Stimulated activated CD8-positive, alpha-beta memory T cell treated with anti-CD3 and anti-CD28 coated beads, Interleukin-7, amount 100 ng/mL, for 1 hour (primary cell): ENCODE measurements around the gene DAGLA.

ENCODE experiments used
- DNase-seq, 2 donors: peaks; one replicate each; pipeline ENCODE4 v3.0.0-alpha.2; 2020; ENCODE audit warnings: low read depth in 2 of 2

DAGLA gene

DNA sequence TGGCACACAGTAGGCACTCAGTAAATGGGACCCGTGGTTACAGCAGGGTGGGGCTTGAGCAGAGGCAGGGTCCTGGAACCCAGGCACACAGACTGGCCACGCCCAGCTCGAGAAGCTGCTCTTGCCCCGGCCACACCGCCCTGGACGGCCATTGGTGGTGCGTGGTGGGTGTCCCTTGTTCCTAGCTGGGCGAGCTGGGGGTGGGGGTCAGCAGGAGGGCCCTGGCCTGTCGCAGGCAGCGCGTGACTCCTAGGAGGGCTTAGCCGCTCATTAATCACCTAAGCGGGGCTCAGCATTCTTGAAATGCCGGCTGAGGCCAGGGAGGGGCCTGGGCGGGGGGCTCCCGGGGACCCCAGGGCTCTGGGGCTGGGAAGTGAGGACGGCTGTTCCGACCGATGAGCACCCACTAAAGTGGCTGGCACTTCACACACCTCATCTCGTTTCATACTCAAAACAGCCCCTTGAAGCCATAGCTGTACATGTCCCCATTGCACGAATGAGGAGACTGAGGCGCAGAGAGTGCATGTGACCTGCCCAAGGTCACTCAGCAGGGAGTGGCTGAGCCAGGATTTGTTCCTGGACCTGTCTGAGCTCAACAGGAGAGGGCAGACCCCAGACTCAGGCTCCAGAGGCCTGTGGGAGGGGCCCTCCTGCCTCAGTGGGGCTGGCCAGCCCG lies 83.9 kb downstream of the DAGLA start:
- no peak for DNase-seq

GRCh38 chr11:61764606-61765260 lies 84.5 kb downstream of the DAGLA start:
- no peak for DNase-seq

- DNase-seq: no peak
Observed at GRCh38 chr11:61765550-61766253, 85.5 kb downstream of the DAGLA start.

GRCh38 chr11:61766353-61766841 lies 86.2 kb downstream of the DAGLA start:
- no peak for DNase-seq

DNA sequence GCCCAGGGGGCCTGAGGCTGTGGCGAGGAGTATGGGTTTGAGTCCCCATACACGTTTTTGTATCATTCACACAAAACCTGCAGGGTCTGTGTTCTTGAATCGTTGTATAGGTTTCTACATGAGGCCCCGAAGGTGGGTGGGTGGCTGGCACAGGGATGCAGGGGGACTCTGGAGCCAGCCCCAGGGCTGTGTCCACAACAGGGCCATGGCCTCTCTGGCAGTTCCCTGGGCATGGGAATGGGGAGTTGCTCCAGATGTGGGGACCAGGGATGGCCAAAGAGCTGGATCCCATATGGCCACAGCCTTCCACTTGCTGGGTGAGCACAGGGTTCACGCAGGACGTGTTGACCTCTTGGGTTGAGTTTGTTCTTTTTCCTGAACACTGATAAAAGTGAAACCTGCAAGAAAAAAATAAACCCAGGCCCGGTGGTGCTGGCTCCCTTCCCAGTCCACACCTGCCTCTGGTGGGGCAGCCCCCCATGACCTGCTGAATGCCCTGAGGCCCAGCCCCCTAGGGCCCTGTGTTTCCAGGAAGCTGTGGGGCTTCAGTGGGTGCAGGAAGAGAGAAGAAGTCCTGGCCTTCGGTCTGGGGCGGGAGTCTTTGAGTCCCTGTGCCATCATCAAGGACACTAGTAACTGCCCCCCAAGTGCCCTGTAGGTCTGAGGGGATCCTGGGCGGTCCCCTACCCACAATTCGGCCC lies 88.3 kb downstream of the DAGLA start:
- no peak for DNase-seq

GRCh38 chr11:61769169-61769920 lies 89.2 kb downstream of the DAGLA start:
- DNase-seq: no peak

DNA sequence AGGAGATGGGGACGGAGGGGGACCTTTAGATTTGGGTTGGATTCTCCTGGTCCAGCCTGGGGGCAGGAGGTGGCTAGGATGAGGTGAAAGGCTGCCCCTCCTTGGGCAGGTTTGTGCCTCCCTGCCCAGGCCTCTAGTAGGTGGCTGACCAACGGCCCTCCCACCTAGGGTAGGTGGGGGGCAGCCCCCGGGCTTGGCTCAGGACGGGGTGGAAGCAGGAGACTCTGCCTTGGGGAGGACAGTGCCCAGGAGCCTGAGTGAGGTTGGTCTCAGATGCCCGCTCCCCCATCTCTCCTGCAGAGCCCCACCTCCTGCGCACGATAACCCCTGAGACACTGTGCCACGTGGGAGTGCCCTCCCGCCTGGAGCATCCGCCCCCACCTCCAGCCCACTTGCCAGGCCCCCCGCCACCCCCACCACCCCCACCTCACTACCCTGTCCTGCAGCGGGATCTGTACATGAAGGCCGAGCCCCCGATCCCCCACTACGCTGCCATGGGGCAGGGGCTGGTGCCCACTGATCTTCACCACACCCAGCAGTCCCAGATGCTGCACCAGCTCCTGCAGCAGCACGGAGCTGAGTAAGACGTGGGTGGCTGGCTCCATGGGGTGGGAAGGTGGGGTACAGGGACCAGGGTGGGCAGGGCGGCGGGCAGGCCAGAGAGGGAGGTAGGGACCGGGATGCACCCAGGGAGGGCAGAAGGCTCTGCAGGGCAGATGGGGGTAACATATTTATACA lies 89.9 kb downstream of the DAGLA start:
- no peak for DNase-seq

- no peak for DNase-seq
Observed at GRCh38 chr11:61771195-61771894, 91.2 kb downstream of the DAGLA start.

GRCh38 chr11:61771985-61772455 lies 91.8 kb downstream of the DAGLA start:
- DNase-seq: no peak

DNA sequence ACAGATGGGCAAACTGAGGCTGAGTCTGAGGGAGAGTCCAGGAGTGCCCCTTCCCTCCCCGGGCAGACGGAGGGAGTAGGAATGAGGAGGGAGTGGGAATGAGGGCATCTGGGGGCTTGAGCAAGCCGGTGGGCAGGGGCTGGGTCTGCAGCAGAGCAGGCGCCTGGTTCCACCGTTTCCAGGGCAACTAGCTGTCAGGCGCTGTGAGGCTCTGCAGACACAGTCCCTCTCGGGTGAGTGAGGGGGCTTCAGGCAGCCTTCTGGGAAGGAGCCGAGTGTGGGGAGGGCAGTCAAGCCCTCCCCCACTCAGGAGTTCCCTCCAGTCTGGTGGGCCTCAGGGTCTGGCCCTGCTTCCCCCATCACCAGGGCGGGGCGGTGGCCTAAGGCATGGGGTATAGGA lies 93.2 kb downstream of the DAGLA start:
- no peak for DNase-seq

- DNase-seq: no peak
Observed at GRCh38 chr11:61773809-61774208, 93.6 kb downstream of the DAGLA start.

- DNase-seq: no peak
Observed at GRCh38 chr11:61774411-61774810, 94.2 kb downstream of the DAGLA start.

DNA sequence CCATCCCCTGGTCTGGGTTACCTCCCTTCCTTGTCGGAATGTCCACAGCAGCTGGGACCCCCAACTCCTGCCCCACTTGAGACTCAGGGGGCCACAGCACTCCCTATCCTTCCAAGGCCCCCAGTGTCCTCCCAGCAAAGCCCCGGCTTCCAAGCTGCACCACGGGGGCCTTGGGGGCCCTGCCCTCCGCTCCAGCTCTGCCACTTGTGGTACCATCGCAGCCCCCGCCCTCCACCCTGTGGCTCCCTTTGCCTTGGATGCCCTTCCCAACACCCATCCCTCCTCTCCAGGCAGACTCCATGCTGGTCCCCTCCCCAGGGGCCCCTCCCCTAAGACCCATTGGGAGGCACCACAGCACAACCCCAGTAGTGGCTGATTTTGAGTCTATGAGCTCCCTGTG lies 94.9 kb downstream of the DAGLA start:
- DNase-seq: no peak

DNA sequence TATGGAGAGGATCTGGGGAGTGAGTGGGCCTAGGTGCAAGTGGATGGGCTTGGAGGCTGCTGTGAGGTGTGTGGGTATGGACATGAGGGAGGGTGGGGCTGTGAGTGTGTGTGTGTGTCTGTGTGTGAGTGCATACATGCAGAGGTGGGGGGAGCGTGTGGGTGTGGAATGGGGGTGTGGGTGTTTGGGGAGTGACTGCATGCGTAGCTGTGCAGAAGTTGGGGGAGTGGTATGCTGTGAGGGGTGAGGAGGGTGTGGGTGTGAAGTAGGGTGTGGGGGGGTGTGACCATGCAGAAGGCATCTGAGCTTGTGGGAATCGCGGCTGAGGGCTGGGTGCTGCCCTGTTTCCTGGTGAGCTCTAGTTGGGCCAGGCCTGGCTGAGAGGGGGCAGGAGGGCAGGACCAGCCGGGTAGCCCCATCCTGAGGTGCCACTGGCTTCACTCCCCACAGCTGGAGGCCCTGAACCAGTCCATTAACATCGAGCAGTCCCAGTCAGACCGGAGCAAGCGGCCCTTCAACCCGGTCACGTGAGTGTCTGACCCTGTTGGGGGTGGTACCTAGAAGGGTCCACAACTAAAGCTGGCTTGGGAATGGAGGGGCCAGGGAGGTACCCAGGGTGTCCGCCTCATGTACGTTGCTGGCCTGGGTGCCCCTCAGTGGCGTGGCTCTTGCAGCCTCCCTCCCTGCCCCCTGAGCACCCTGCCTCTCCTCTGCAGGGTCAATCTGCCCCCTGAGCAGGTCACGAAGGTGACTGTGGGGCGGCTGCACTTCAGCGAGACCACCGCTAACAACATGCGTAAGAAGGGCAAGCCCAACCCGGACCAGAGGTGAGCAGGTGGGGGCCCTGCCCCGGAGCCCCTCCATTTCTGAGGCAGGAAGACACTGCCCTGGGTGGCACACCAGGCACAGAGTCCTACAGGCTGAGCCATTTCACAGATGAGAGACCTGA lies 95.7 kb downstream of the DAGLA start:
- no peak for DNase-seq

DNA sequence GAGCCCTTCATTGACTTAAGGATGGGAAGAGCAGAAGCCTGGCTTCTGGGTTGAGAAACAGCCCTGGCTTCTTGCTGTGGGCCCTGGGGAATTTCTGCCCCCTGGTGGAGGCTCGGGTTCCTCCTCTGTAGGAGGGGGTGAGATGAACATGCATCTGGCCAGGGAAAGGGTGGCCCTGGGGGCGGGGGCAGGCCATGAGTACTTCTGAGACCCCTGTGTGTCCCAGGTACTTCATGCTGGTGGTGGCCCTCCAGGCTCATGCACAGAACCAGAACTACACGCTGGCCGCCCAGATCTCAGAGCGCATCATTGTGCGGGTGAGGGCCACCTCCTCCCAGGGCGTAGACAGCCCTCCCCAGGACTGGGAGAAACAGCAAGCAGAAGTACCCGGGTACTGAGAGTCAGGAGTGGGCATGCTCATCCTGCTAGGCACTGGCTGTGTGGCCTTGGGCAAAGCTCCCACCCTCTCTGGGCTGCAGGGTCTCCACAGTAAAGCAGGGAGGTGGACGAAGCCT lies 96.4 kb downstream of the DAGLA start:
- no peak for DNase-seq

DNA sequence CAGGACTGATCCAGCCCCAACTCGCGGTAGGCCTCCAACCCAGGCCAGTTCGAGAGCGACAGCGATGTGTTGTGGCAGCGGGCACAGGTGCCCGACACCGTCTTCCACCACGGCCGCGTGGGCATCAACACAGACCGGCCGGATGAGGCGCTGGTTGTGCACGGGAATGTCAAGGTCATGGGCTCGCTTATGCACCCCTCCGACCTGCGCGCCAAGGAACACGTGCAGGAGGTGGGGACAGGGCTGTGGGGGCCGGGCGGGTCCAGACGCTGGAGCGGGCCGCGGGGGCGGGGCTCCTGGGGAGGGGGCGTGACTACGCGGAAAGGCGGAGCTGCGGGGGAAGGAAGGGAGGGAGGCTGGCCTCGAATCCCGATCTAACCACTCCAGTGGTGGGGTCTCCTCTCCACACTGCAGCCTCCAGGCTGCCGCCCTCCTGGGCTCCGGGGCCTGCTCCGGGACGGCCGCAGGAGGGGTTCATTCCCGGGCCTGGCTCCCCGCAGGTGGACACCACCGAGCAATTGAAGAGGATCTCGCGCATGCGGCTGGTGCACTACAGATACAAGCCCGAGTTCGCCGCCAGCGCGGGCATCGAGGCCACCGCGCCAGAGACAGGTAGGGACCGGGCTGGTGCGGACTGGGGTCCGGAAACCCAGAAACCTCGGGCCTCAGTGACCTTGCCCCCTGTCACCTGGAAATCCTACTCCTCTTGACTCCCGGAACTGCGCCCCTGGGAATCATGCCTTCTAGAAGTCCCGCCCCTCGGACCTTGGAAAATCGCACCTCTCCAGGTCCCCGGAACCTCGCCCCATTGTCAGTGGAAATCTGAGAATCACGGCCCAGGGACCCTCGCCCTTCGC lies 97.3 kb downstream of the DAGLA start:
- DNase-seq: peak; percentile 35 to 36

DNA sequence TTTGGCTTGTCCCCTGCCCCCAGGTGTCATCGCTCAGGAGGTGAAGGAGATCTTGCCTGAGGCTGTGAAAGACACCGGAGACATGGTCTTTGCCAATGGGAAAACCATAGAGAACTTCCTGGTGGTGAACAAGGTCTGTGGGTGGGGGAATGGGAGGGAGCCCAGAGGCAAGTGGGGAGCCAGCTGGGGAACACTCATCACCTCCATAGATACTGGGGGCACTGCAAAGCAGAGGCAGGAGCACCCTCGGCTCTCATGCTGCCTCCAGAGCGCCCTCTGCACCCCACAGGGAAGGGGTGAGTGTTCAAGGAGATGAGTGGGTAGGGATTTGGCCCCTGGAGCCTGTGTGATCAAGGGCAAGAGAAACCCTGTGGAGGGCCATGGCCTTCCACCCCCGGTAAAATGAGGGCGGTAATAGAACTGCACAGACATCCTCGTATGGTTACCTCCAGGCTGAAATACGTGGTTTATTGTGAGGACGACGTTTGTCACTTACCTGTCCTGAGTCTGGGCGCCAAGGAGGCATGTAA lies 98.2 kb downstream of the DAGLA start:
- DNase-seq: no peak
